H4 (cell line): ENCODE results near the gene TTC39C. TPM values are rescaled to one million over a fixed set of nuclear protein-coding genes. Genes with fewer than 3 reads are reported as not detected.
"Not testable (repeated sequence)": the region's sequence is repeated elsewhere in the genome, so short reads cannot be mapped to it uniquely, and the experiment has no call there.

ENCODE experiments used
- DNase-seq: peaks from one replicate; pipeline ENCODE4 v3.0.0-alpha.2; 2015; ENCODE audit warnings: low spot score
- total RNA-seq: library from RNA; depleted of rRNA; stranded (reverse); fragments of >200 nt; shearing (Covaris generic); gene quantifications from 2 replicates; pipeline ENCODE4 v1.2.3, GENCODE V29; 2014

The TTC39C gene
- total RNA-seq, 1 experiment from 2014 or later: 20.8 TPM

DNA sequence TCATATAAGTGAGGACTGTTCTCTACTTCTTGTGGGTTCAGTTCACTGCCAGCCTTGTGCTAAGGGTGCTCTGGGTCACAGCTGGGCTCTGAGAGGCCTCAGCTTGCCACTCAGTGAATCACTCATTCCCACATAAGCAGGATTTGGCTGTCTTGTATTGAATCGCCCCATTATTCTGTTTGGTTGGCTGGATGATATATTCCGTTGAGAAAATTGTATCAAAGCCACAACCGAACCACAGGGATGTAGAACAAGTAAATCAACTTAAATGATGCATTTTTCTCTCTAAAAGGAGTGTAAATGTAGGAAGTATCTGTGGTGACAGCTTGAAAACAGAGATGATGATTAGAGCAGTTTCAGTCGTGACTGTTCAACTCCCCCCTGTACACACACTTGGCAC is 39.6 kb downstream of the TTC39C start:
- peak; percentile 44 for DNase-seq

- DNase-seq: no peak
Measured at GRCh38 chr18:24055009-24055804, 40.7 kb downstream of the TTC39C start.

GRCh38 chr18:24055878-24056277 is 41.3 kb downstream of the TTC39C start:
- DNase-seq: no peak

DNA sequence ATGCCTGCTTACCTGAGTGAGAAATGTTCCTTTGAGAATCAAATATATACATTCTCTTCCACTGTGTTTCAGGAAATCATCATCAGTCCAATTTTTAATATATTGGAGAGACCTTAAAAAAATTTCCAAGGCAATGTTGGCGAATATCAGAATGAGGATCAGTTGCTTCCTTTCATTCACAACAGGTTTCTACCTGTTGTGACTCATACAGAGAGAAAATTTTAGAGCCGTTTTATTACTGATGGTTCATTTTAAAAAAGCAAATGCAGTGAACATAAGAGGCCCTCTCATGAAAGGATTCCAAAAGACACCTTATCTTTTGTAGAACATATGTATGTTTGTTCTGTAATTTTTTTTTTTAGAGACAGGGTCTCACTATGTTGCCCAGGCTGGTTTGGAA is 42.0 kb downstream of the TTC39C start:
- DNase-seq: no peak

GRCh38 chr18:24057804-24058203 is 43.2 kb downstream of the TTC39C start:
- no peak for DNase-seq

- DNase-seq: not testable (repeated sequence)
Measured at GRCh38 chr18:24059385-24059784, 44.8 kb downstream of the TTC39C start.

DNA sequence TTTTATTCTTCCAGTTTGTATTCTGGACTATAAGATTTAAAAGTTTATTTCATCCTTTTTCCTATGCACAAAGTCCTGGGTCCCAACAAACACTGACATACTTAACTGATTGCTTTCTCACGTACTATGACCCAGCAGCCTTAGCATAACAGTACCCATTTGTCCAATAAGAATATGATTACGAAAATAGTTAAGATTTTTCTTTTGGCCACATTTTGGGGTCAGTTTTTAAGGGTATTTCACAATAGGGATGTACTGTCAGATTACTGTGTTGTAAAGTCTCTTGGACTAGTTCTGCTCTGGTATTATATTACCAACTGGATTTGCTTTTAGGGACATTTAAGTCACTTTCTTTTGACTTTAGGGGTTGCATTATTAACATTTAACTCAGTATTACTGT is 46.1 kb downstream of the TTC39C start:
- no peak for DNase-seq

DNA sequence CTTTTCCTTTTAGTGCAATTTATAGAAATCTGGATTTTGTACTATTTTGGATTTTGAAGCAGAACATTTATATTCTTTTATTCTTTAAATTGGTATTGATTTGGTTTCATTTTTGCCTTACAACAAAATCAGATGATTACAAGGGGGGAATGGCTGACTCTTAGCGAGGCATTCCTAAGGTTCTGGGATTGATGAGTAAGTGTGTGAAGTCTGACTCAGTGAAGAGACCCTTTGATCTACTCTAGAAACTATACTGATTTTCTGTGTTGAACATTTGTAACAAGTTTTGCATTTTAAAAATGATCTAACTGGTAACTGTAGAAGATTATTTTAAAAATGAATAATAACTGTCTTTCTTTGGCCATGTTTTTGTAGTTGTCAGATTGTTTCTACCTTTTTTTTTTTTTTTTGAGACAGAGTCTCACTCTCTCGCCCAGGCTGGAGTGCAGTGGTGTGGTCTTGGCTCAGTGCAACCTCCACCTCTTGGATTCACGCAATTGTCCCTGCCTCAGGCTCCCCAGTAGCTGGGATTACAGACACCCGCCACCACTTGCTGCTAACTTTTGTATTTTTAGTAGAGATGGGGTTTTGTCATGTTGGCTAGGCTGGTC is 48.7 kb downstream of the TTC39C start:
- no peak for DNase-seq

GRCh38 chr18:24064391-24065100 is 50.0 kb downstream of the TTC39C start:
- DNase-seq: no peak

- DNase-seq: no peak
Measured at GRCh38 chr18:24065906-24066305, 51.4 kb downstream of the TTC39C start.

- no peak for DNase-seq
Measured at GRCh38 chr18:24068945-24069693, 54.6 kb downstream of the TTC39C start.

- DNase-seq: no peak
Measured at GRCh38 chr18:24071029-24071428, 56.5 kb downstream of the TTC39C start.

GRCh38 chr18:24071779-24072178 is 57.2 kb downstream of the TTC39C start:
- DNase-seq: no peak

GRCh38 chr18:24072743-24073142 is 58.2 kb downstream of the TTC39C start:
- DNase-seq: no peak

DNA sequence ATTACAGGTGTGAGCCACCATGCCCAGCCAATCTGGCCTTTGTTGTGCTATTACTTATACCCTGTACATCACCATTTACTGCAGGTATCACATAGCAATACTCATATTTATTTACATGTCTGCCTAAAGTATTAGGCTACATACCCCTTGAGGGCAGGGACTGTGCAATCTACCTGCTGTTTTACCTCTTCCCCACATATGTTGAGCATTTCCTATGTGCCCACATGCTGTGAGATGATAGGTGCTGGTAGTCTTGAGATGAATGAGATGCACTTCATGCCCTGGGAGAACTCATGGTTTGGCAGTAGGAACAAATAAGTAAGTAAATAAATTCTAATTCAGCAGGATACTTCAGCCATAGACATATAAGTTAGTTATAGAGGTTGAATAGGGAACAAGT is 59.2 kb downstream of the TTC39C start:
- no peak for DNase-seq

DNA sequence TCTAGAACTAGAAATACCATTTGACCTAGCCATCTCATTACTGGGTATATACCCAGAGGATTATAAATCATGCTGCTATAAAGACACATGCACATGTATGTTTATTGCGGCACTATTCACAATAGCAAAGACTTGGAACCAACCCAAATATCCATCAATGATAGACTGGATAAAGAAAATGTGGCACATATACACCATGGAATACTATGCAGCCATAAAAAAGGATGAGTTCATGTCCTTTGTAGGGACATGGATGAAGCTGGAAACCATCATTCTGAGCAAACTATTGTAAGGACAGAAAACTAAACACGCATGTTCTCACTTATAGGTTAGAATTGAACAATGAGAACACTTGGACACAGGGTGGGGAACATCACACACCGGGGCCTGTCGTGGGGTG is 60.2 kb downstream of the TTC39C start:
- DNase-seq: not testable (repeated sequence)

- peak; percentile 97 for DNase-seq
Measured at GRCh38 chr18:24075767-24076597, 61.4 kb downstream of the TTC39C start.

DNA sequence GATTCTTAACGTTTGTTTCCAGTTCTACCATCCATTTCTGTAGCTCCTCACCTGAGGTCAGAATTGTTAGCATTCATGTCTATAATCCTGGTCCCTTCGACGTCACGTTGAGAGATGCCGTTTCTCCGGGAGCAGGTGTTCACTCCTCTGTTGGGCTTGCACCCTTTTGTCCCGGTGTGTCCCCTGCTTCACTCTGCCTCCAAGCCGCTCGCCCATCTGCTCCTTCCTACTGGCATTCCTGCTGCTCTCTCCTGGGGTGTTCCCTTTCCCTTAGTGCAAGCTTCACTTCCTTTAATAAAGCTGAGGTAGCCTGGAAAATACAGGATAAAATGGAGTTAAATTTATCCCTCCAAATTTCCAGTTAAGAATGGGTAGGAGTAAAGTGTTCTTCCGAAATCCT is 62.4 kb downstream of the TTC39C start:
- no peak for DNase-seq

DNA sequence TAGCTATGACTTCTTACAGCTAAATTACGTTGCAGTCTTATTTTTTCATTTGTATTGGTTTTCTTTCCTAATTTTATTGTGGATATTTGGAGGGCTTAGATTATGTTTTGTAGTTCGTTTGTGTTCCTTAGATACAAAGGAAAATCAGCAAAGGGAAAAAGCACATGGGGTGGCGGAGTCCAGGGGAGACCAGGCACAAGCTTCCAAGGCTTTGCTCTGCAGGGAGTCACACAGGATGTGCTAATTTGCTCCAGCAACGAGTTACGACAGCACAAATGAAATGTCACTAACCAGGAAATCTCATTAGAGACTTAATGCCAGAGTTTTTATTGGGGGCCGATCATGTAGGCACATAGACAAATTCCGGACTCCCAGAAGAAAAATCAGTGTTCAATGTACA is 63.8 kb downstream of the TTC39C start:
- no peak for DNase-seq

GRCh38 chr18:24080861-24081260 is 66.3 kb downstream of the TTC39C start:
- no peak for DNase-seq

DNA sequence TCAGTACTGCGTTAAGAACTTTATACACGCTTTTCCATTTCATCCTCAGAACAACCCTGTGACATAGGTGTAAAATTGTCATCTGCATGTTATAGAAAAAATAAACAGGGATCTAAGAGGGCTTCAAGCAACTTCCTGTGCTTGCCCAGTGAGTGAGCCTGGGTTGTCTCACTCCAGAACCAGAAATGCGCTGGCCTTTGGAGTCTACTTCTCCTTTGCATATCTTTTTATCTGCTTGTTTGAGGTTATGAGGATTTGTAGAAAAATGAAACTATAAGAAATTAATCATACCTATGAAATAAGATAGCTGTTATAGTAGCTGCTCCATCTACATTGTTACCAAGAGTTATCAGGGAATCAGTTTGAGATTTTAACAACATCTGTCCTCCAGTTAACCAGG is 69.0 kb downstream of the TTC39C start:
- DNase-seq: no peak
